Stimulated activated CD4-positive, alpha-beta T cell treated with anti-CD3 and anti-CD28 coated beads, TNF-alpha, amount 100 ng/mL, for 48 hours (primary cell): Measurements from ENCODE around the gene ABHD5.

Experiments
- DNase-seq, 3 donors: peaks; one replicate each; pipeline ENCODE4 v3.0.0-alpha.2; 2020; ENCODE audit warnings: low read depth in 3 of 3

Gene ABHD5

DNA sequence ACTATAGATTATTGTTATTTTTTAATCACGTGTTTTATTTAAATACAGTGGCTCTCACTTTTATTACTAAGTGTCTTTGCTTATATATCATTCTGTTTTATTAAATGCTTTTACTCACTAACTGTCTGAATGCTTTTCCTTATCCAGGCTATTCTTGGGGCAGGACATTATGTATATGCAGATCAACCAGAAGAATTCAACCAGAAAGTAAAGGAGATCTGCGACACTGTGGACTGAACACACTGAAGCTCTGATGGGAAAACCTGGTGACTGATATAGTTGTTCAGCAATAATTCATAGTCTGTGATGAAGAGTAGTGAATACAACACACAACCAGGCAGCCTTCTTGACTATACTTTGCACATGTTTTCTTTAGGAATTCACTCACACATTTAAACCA is 27.6 kb downstream of the ABHD5 start:
- no peak for DNase-seq

GRCh38 chr3:43723121-43723734 is 32.5 kb downstream of the ABHD5 start:
- no peak for DNase-seq

DNA sequence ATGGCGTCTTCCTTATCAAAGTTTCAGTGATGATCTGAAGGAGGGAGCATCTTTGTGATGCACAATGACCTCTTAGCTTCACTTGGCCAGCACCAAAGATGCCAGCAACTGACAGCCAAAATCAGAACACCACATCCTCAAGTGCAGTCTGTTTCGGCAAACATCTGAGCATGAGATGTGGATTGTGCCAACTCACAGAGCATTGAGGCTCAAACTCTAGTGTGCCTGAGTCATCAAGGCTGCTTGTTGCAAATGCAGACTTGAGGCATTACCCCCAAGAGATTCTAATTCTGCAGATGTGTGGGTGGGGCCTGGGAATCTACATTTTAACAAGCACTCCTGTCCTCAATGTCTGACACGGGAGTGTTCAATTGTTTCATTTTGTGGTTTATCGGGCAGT is 35.8 kb downstream of the ABHD5 start:
- DNase-seq: no peak

DNA sequence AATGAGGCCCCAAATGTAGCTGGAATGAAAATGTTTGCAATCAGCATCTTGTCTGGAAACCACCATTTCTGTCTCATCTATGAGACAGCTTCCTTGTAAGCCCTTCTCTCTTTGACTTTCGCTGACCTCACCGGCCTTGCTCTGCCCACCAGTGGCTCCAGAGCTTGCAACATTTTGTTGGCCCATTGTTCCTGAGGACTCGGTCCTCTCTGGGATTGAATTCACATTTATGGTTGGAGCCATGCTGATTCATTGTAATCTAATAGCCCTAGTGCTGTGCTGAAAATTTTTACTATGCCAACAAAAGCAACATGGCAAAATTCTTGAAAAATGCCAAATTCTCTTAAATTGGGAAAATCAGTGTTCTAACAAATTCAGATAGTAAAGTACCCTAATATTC is 37.2 kb downstream of the ABHD5 start:
- DNase-seq: no peak

DNA sequence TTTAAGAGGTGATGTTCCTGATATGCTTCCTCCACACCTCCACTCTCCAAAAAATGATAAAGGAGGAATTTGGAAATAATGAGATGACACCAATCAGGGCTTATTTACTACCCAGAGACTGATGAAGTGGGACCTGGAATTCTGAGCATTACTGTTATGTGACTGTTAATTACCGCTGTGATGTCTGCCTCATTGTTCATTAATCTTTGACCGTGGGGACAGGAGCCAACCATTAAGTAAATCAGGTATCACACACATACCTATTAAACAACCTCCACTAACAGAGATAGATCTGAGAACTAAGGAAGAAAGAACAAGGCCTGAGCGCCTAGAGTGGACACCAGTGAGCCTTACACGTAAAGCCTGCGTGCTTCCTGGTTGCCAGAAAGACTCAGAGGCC is 37.7 kb downstream of the ABHD5 start:
- DNase-seq: no peak

- DNase-seq: no peak
These were observed 38.2 kb downstream of the ABHD5 start for GRCh38 chr3:43728947-43729346.

- no peak for DNase-seq
These were observed 39.1 kb downstream of the ABHD5 start for GRCh38 chr3:43729707-43730414.

- DNase-seq: no peak
These were observed 42.1 kb downstream of the ABHD5 start for GRCh38 chr3:43732747-43733425.

DNA sequence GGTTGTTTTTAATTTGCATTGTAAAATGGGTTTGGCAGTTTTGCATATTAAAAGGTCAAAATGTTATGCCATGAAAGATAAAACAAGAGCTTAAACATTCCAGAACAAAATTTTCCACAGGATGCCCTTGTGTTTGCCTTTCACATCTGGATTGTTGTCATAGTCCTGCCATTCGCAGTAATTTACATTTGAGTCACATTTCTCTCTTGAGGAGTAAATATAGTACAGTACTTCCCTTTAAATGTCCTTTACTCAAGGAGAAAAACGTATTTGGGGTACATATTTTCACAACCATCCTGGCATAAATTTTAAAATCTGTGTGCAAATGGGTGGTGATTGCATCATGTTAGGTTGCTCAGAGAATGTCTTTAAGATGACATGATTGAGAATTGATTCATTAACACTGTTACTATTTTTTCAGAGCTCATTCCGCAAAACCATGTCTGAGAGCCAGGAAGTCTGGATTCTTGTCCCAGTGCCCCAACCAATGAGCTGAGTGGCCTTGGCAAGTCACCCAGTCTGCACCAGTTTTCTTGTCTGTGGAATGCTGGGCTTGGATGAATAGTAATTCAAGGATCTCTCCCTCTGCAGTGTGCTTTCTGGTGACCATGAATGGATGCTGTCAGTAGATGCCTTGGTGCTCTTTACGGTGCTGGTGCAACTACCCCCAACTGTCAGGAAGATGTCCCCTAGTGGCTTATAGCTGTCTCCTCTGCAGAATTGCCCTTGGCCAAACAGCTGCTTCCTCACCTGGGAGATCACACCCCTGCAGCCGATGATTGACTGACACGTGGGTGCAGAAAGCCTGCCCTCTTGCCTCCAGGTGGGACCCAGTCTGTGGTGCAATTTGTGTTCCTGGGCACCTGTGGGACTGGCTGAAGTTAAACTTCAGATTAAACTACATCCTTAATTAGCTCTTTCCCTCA is 43.0 kb downstream of the ABHD5 start:
- DNase-seq: no peak

- DNase-seq: no peak
These were observed 43.9 kb downstream of the ABHD5 start for GRCh38 chr3:43734685-43735084.

- no peak for DNase-seq
These were observed 44.9 kb downstream of the ABHD5 start for GRCh38 chr3:43735618-43736017.

DNA sequence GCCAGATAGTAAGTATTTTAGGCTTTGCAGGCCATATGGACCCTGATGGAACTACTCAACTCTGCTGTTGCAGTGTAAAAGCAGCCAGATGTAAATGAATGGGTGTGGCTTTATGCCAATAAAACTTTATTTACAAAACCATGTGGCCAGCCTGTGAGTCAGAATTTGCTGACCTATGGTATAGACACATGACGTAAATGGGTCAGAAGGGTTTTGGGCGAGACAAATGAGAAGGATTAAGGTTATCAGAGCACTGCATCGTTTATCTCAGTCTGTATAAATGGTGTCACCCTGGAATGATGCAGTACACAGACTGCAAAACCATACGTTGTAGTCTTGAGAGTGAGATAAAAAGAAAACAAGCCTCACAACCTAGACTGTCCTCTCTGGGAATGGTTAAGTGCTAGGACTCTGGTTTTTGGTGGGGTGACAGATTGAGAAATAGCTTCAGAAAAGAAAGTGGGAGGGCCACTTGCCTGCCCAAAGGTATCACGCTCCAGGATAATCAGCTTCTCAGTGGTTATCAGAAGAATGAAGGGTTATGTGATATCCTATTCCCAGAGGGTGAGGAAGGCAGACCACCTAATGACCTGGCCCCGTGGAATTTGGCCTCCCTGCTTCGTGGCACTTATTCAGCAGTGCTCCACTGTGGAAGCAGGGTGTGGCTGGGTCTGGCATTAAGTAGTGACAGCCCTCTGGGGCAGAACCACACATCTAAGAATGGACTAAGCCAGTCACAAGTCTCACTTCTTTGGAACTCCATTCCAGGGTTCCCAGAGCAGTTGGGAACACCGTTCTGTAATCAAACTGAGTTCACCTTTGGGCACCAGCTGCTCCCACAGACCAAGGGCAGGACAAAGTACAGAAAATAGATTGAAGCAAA is 46.1 kb downstream of the ABHD5 start:
- no peak for DNase-seq

GRCh38 chr3:43738305-43738704 is 47.6 kb downstream of the ABHD5 start:
- no peak for DNase-seq

- DNase-seq: no peak
These were observed 52.2 kb downstream of the ABHD5 start for GRCh38 chr3:43742920-43743319.

DNA sequence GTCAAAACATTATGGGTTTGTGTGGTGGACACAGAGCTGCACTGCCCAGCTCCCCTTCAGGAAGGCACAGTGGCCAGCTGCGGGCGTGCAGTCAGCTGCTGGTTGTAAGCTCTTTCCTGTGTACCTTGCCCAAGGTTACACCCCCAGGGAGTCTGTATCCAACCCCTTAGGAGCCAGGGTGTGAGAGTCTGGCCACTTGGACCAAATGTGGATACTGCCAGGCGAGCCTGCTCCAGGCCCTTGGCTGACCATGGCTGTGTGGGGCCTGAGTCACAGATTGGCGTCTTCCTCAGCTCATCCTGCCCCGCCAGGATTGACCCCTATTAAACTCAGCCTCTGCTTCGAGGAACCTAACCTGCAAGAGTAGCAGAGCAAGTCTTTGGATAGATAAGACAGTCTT is 56.9 kb downstream of the ABHD5 start:
- DNase-seq: no peak

GRCh38 chr3:43748179-43748578 is 57.4 kb downstream of the ABHD5 start:
- DNase-seq: no peak

- DNase-seq: no peak
These were observed 57.9 kb downstream of the ABHD5 start for GRCh38 chr3:43748645-43749044.

DNA sequence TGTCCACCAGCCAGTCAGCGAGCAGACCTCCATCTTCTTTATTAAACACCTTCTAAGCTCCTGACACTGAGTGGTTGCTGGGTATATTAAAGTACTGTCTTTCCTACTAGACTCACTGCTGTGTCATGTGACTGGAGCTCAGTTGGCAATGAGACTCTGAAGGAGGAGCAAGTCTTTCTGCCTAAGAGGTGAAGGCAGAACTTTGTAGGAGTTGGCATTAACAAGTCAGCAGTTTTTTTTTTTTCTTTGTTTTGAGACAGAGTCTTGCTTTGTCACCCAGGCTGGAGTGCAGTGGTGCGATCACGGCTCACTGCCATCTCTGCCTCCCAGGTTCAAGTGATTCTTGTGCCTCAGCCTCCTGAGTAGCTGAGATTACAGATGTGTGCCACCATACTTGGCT is 62.2 kb downstream of the ABHD5 start:
- DNase-seq: no peak

DNA sequence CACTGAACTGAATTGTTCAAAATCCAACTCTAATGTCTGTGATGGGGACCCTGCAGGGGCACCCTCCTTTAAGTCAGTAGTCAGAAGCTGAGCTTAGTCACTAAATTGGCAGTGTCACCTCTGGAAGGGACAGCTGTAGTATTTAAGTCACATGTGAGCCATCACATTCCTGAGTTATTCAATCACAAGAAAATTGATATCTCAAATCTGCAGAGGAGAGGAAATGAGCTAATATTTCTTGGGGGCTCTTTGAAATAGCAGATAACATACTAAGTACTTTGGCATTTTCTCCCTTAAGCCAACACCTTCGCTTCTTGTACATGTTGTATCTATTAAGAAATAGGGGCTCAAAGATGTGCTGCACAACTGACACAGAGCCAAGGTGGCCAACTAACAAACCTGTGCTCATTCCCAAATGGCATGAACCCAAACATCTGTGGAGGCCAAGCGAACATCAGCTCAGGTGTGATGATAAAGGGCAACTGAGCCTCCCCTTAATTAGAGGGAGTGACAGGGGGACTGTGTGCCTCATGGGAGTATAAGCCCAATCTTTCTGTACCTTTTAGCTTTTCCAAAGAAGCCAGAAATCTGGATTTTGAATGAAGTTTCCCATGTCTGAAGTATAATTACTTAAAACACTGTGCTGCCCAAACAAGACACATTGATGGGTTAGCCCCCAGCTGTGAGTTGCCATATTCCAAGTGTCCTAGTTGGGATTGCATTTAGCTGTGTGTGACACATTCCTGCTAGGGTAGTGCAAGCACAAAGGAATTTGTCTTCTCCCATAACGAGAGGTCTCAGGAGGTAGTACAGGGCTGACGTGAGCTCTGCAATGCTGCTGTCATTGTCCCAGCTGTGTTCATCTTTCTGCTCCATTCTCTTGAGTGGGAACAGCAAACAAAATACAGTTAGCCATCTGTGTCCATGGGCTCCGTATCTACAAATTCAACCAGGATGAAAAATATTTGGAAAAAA is 63.3 kb downstream of the ABHD5 start:
- no peak for DNase-seq
